Trophoblast cell (in vitro differentiated cells and primary cell): ENCODE data around the gene TPSB2.

Experiments used
- DNase-seq, 2 donors: peaks; one replicate each; pipeline ENCODE4 v3.0.0-alpha.2; 2016
- H2AFZ ChIP-seq: 2 replicates; pipeline ENCODE4 v1.6.1; 2013; ENCODE audit warnings: low read length, moderate library complexity, mild to moderate bottlenecking; ENCODE audit not compliant: insufficient read depth, poor library complexity
- H2AK5ac ChIP-seq: 2 replicates; pipeline ENCODE4 v1.6.1; 2013; ENCODE audit warnings: mild to moderate bottlenecking, low read length
- H2BK120ac ChIP-seq: 2 replicates; pipeline ENCODE4 v1.6.1; 2013; ENCODE audit warnings: low read length, mild to moderate bottlenecking, moderate library complexity; ENCODE audit not compliant: insufficient read depth, poor library complexity
- H2BK12ac ChIP-seq: 2 replicates; pipeline ENCODE4 v1.6.1; 2013; ENCODE audit warnings: mild to moderate bottlenecking, low read length, moderate library complexity
- H2BK5ac ChIP-seq: 2 replicates; pipeline ENCODE4 v1.6.1; 2013; ENCODE audit warnings: low read length, low read depth, moderate library complexity, mild to moderate bottlenecking; ENCODE audit not compliant: poor library complexity
- H3K14ac ChIP-seq: 2 replicates; pipeline ENCODE4 v1.6.1; 2013; ENCODE audit warnings: mild to moderate bottlenecking, low read length
- H3K18ac ChIP-seq: 2 replicates; pipeline ENCODE4 v1.6.1; 2013; ENCODE audit warnings: mild to moderate bottlenecking, low read length
- H3K23ac ChIP-seq: 2 replicates; pipeline ENCODE4 v1.6.1; 2013; ENCODE audit warnings: low read length
- H3K27ac ChIP-seq: 2 replicates; pipeline ENCODE4 v1.5.1; 2013; ENCODE audit warnings: low read depth, mild to moderate bottlenecking, inconsistent platforms, low read length, moderate library complexity
- H3K27me3 ChIP-seq: 2 replicates; pipeline ENCODE4 v1.6.1; 2013; ENCODE audit warnings: inconsistent platforms, mild to moderate bottlenecking, low read length, moderate library complexity; ENCODE audit not compliant: insufficient read depth
- H3K36me3 ChIP-seq, 2 experiments: 1 replicate in 1 of 2; 2 replicates in 1 of 2; pipeline ENCODE4 v1.6.1; 2013; ENCODE audit warnings: low read length in 2 of 2, mild to moderate bottlenecking in 2 of 2, moderate library complexity in 1 of 2; ENCODE audit not compliant: insufficient read depth in 2 of 2, control insufficient read depth in 1 of 2
- H3K4ac ChIP-seq: 2 replicates; pipeline ENCODE4 v1.6.1; 2013; ENCODE audit warnings: low read depth, mild to moderate bottlenecking, low read length, moderate library complexity
- H3K4me1 ChIP-seq, 2 experiments: 1 replicate in 1 of 2; 2 replicates in 1 of 2; pipeline ENCODE4 v1.6.1; 2013; ENCODE audit warnings: low read length in 2 of 2, mild to moderate bottlenecking in 2 of 2, moderate library complexity in 1 of 2; ENCODE audit not compliant: insufficient read depth in 2 of 2, control insufficient read depth in 1 of 2
- H3K4me2 ChIP-seq: 2 replicates; pipeline ENCODE4 v1.6.1; 2013; ENCODE audit warnings: inconsistent platforms, mild to moderate bottlenecking, low read length, moderate library complexity
- H3K4me3 ChIP-seq: 2 replicates; pipeline ENCODE4 v1.5.1; 2013; ENCODE audit warnings: mild to moderate bottlenecking, low read depth, low read length, inconsistent platforms
- H3K79me1 ChIP-seq: one replicate; pipeline ENCODE4 v1.6.1; 2013; ENCODE audit warnings: low read length
- H3K79me2 ChIP-seq: 2 replicates; pipeline ENCODE4 v1.6.1; 2013; ENCODE audit warnings: low read length, mild to moderate bottlenecking; ENCODE audit not compliant: control insufficient read depth, insufficient read depth, poor library complexity
- H3K9ac ChIP-seq: 2 replicates; pipeline ENCODE4 v1.6.1; 2013; ENCODE audit warnings: mild to moderate bottlenecking, low read length
- H3K9me3 ChIP-seq: 2 replicates; pipeline ENCODE4 v1.6.1; 2013; ENCODE audit warnings: low read depth, mild to moderate bottlenecking, control low read depth, inconsistent platforms, low read length; ENCODE audit not compliant: insufficient read depth
- H4K12ac ChIP-seq: 2 replicates; pipeline ENCODE4 v1.6.1; 2013; ENCODE audit warnings: low read depth, mild to moderate bottlenecking, low read length, moderate library complexity
- H4K8ac ChIP-seq: 2 replicates; pipeline ENCODE4 v1.6.1; 2013; ENCODE audit warnings: low read depth, mild to moderate bottlenecking, low read length, moderate library complexity
- H4K91ac ChIP-seq: one replicate; pipeline ENCODE4 v1.6.1; 2013; ENCODE audit warnings: low read depth, mild to moderate bottlenecking, low read length, moderate library complexity
- WGBS: extraction: QIAGEN DNeasy Blood & Tissue Kit; methylation state at CpG from one replicate; pipeline ENCODE4 v1.1.7; 2013; ENCODE audit warnings: missing lambda C conversion rate; ENCODE audit not compliant: insufficient read length, insufficient coverage; ENCODE audit errors: extremely low coverage; 5-methylcytosine and 5-hydroxymethylcytosine counted together

The TPSB2 gene

DNA sequence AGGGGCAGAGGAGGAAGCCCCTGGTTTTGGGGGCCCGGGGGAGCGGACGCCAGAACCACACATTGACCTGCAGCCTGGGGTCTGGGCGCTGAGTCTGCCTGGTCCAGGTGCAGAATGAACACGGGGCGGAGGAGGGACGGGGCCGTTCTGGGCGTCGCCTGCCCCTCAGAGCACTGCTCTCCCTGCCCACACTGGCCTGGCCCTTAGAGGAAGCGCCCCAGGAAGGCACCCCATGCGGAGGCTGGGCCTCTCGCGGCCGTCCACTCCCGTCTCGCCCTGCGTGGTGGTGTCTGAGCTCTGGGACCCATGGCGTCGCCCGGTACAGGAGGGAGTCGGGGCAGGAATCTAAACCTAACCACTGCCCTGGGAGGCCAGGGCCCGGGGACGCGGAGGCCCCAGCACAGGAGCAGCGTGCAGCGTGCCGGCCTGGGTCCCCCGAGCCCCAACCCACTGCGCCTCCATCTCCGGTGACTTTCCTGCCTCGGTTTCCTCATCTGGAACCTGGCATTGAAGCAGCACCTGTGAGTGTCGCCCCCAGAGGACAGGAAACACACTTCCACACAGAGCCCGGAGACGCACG, 30.2 kb upstream of the TPSB2 start:
- Histone ChIP-seq H3K18ac (no peak overlapping the region), H3K79me2 (no peaks in the 10 kb centered on the region), H3K4ac (no peak overlapping the region), H3K79me1 (no peaks in the 10 kb centered on the region), H3K4me2 (no peak overlapping the region), H2BK12ac (no peak overlapping the region), H3K4me3 (no peak overlapping the region), H3K9ac (no peak overlapping the region), H3K27me3 (peaks cover 4% of the 10 kb centered on the region), H3K4me1 (no peaks in the 10 kb centered on the region), H4K8ac (no peak overlapping the region), H3K23ac (no peak overlapping the region), H3K36me3 (no peaks in the 10 kb centered on the region), H3K9me3 (peaks cover 13% of the 10 kb centered on the region), H4K91ac (no peak overlapping the region), H2AK5ac (no peak overlapping the region), H2AFZ (no peak overlapping the region), H3K27ac (no peak overlapping the region), H3K14ac (no peak overlapping the region), H2BK120ac (no peak overlapping the region), H2BK5ac (no peak overlapping the region), H4K12ac (no peak overlapping the region)
- no CpG with 5 or more reads among the region's 36 CpGs for WGBS
- DNase-seq = no peak

DNA sequence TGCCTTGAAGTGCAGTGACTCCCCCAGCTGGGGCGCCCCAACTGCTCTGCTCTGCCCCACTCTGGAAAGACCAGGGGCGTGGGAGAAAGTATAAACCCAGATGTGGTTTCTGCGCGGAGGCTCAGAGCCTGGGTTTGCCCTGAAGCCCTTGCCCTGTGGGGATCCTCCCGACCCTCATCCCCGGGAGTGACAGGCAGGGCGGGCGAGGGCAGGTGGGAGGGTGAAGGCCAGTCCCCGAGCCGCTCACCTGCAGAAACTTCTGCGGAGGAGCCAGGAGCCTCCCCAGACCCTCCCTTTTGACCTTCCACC, 29.7 kb upstream of the TPSB2 start:
- no peak overlapping the region for H3K18ac ChIP-seq
- no peak overlapping the region for H4K91ac ChIP-seq
- no peak overlapping the region for H2AK5ac ChIP-seq
- no peak overlapping the region for H3K4me3 ChIP-seq
- no peak overlapping the region for H2BK5ac ChIP-seq
- no peak for DNase-seq
- no peaks in the 10 kb centered on the region for H3K36me3 ChIP-seq
- no peaks in the 10 kb centered on the region for H3K4me1 ChIP-seq
- no peak overlapping the region for H3K14ac ChIP-seq
- H2BK120ac ChIP-seq = no peak overlapping the region
- no peak overlapping the region for H3K9ac ChIP-seq
- WGBS = no CpG with 5 or more reads among the region's 11 CpGs
- H3K79me2 ChIP-seq = no peaks in the 10 kb centered on the region
- H3K4me2 ChIP-seq = no peak overlapping the region
- H2AFZ ChIP-seq = no peak overlapping the region
- no peak overlapping the region for H3K23ac ChIP-seq
- no peak overlapping the region for H2BK12ac ChIP-seq
- peaks cover 9% of the 10 kb centered on the region for H3K9me3 ChIP-seq
- peaks cover 4% of the 10 kb centered on the region for H3K27me3 ChIP-seq
- H4K12ac ChIP-seq = no peak overlapping the region
- H4K8ac ChIP-seq = no peak overlapping the region
- H3K27ac ChIP-seq = no peak overlapping the region
- H3K4ac ChIP-seq = no peak overlapping the region
- no peaks in the 10 kb centered on the region for H3K79me1 ChIP-seq

DNA sequence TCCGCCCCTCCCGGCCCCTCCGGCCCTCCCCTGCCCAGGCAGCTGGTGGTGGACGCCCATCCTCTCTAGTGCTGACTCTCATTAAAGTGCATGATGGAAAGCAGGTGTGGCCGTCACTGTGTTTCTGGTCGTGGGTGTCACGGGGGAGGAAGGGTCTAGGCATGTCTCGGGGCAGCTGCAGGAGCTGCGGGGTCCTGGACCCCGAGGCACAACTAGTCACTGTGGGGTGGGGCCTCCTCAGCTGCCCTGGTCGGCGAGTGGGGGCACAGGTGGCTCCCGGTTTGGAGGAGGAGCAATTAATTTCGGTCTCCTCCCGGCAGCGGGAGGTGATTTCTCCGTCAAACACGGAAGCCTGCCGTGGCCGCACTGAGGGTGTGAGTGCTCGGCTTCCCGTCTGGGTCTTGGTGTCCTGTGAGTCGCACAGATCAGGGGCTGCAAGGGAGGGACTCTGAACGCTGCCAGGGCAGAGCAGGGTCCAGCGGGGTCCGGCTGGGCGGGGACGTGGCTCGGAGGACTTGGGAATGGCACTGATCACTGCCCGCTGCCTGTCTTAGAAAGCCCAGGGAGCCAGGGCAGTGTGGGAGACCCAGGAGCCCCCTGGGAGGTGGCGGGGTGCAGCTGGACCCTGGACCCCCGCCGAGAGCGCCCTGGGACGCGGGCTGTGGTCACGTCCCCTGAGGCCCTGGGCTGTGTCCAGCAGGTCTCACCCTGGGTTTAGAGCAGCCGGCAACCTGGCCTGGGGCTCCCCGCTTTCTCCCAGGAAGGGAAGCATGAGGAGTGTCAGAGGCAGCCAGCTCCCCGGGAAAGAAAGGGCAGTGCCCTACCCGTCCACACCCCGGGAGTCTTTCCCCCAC, 29.1 kb upstream of the TPSB2 start:
- no peak overlapping the region for H4K8ac ChIP-seq
- H3K79me2 ChIP-seq = no peaks in the 10 kb centered on the region
- H2BK12ac ChIP-seq = no peak overlapping the region
- H2AK5ac ChIP-seq = no peak overlapping the region
- no CpG with 5 or more reads among the region's 42 CpGs for WGBS
- no peak overlapping the region for H4K12ac ChIP-seq
- H3K79me1 ChIP-seq = no peaks in the 10 kb centered on the region
- peaks cover 4% of the 10 kb centered on the region for H3K27me3 ChIP-seq
- H3K9ac ChIP-seq = no peak overlapping the region
- no peak overlapping the region for H2BK120ac ChIP-seq
- peaks cover 3% of the 10 kb centered on the region for H3K9me3 ChIP-seq
- H3K23ac ChIP-seq = no peak overlapping the region
- H3K4ac ChIP-seq = no peak overlapping the region
- no peak overlapping the region for H4K91ac ChIP-seq
- H2BK5ac ChIP-seq = no peak overlapping the region
- H3K18ac ChIP-seq = no peak overlapping the region
- H3K4me2 ChIP-seq = no peak overlapping the region
- DNase-seq = peak in 1 of 2 donors; percentile 9
- no peaks in the 10 kb centered on the region for H3K4me1 ChIP-seq
- H3K14ac ChIP-seq = no peak overlapping the region
- H3K36me3 ChIP-seq = no peaks in the 10 kb centered on the region
- H3K4me3 ChIP-seq = no peak overlapping the region
- H2AFZ ChIP-seq = no peak overlapping the region
- no peak overlapping the region for H3K27ac ChIP-seq

DNA sequence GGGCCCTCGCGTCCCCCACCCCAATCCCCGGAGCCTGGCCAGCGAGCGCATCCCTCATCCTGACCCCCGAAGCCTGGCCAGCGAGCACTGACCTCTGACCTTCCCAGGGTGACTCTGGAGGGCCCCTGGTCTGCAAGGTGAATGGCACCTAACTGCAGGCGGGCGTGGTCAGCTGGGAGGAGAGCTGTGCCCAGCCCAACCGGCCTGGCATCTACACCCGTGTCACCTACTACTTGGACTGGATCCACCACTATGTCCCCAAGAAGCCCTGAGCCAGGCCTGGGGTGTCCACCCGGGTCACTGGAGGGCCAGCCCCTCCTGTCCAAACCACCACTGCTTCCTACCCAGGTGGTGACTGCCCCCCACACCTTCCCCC, 28.2 kb upstream of the TPSB2 start:
- no peak overlapping the region for H3K23ac ChIP-seq
- H3K18ac ChIP-seq = no peak overlapping the region
- H3K14ac ChIP-seq = no peak overlapping the region
- WGBS = no CpG with 5 or more reads among the region's 12 CpGs
- H3K79me2 ChIP-seq = no peaks in the 10 kb centered on the region
- peaks cover 4% of the 10 kb centered on the region for H3K27me3 ChIP-seq
- no peak overlapping the region for H2BK12ac ChIP-seq
- H3K9ac ChIP-seq = no peak overlapping the region
- no peak overlapping the region for H2AFZ ChIP-seq
- no peaks in the 10 kb centered on the region for H3K36me3 ChIP-seq
- H3K4ac ChIP-seq = no peak overlapping the region
- no peak overlapping the region for H4K91ac ChIP-seq
- H3K27ac ChIP-seq = no peak overlapping the region
- DNase-seq = peak in 1 of 2 donors; percentile 31
- no peak overlapping the region for H2BK5ac ChIP-seq
- H3K79me1 ChIP-seq = no peaks in the 10 kb centered on the region
- no peaks in the 10 kb centered on the region for H3K4me1 ChIP-seq
- no peak overlapping the region for H3K4me2 ChIP-seq
- no peak overlapping the region for H2BK120ac ChIP-seq
- no peak overlapping the region for H2AK5ac ChIP-seq
- no peak overlapping the region for H3K4me3 ChIP-seq
- no peak overlapping the region for H4K8ac ChIP-seq
- peaks cover 2% of the 10 kb centered on the region for H3K9me3 ChIP-seq
- H4K12ac ChIP-seq = no peak overlapping the region
